ENCODE results near the gene SNRPA1. TPM values are rescaled to one million over a fixed set of nuclear protein-coding genes. Genes with fewer than 3 reads are reported as not detected.

The SNRPA1 gene
- total and polyA plus RNA-seq, 2 of the 13 experiments (the other 11 are each of a cell fraction or from before 2014, with no cell fraction given): 41.2 to 108 TPM

- ChIA-PET CTCF (ENCODE audit: low intra/inter-chr PET ratio, low total read pairs) (no interaction called here), POLR2A (no interaction called here)
- no peaks in the 10 kb centered on the region for H4K20me1 ChIP-seq (ENCODE audit: insufficient read depth, low read length)
- H3K4me1 ChIP-seq (ENCODE audit: insufficient read depth, low read length): peaks cover 26% of the 10 kb centered on the region
- H3K27me3 ChIP-seq (ENCODE audit: control insufficient read depth in 1 of 2, insufficient read depth in 2 of 2, low read length in 2 of 2): no peaks in the 10 kb centered on the region
- DNase-seq (ENCODE audit: low spot score) (no peak), FAIRE-seq (no peak), ATAC-seq (no peak)
- no peaks in the 10 kb centered on the region for H3K79me2 ChIP-seq (ENCODE audit: insufficient read depth, low read length)
- WGBS (ENCODE audit: low lambda C conversion rate): over 99% methylated on average over 8 of the region's 8 CpGs
- no peak overlapping the region for H3K4me2 ChIP-seq (ENCODE audit: low read depth, low read length)
- BruUV-seq (replicated peaks): no TSS peak
- in situ Hi-C loops (cut with HindIII; ENCODE audit: extremely low pct_ligation_motif_present, low pct_unique_long_range_greater_than_20kb) (no loop called here), intact Hi-C loops (cut with micrococcal nuclease; ENCODE audit: unreplicated experiment) (no loop called here)
- TF ChIP-seq MXD4 (CRISPR knock-in tag; IDR thresholded peaks at IDR 0.05): no peak
- TF ChIP-seq SIN3A (IDR thresholded peaks at IDR 0.05; ENCODE audit: borderline replicate concordance, low read depth, low read length): no peak
- TF ChIP-seq ZSCAN22 (CRISPR knock-in tag; IDR thresholded peaks at IDR 0.05): no peak
- no peak for TF ChIP-seq ZNF709 (CRISPR knock-in tag; IDR thresholded peaks at IDR 0.05)
- no peak for TF ChIP-seq DRAP1 (CRISPR knock-in tag; IDR thresholded peaks at IDR 0.05)
- no peak for TF ChIP-seq ZNF333 (CRISPR knock-in tag; IDR thresholded peaks at IDR 0.05; ENCODE audit: borderline replicate concordance)
- no peak for TF ChIP-seq SMARCE1 (IDR thresholded peaks at IDR 0.05; ENCODE audit: borderline replicate concordance)
- TF ChIP-seq NR3C1 (CRISPR knock-in tag; IDR thresholded peaks at IDR 0.05): no peak
- TF ChIP-seq ZNF337 (CRISPR knock-in tag; IDR thresholded peaks at IDR 0.05; ENCODE audit: borderline replicate concordance, low read depth): no peak
- TF ChIP-seq NKX3-1 (CRISPR knock-in tag; IDR thresholded peaks at IDR 0.05): no peak
- no peak for TF ChIP-seq EEA1 (CRISPR knock-in tag; IDR thresholded peaks at IDR 0.05; ENCODE audit: borderline replicate concordance)
- no peak for TF ChIP-seq ZNF557 (CRISPR knock-in tag; IDR thresholded peaks at IDR 0.05)
- TF ChIP-seq POGK (CRISPR knock-in tag; conservative IDR thresholded peaks at IDR 0.05): no peak
- H3K27ac ChIP-seq (ENCODE audit: extremely low read length, insufficient read depth, low read length): peak overlapping the region; percentile 62
- no peaks in the 10 kb centered on the region for H3K9me3 ChIP-seq (ENCODE audit: low read length)
- H2AFZ ChIP-seq (ENCODE audit: low read length): no peak overlapping the region
- H3K4me3 ChIP-seq (replicated peaks in 1 of 3; ENCODE audit: insufficient read depth in 1 of 3, low read depth in 2 of 3, low read length in 3 of 3): no peak overlapping the region
- H3K9ac ChIP-seq (ENCODE audit: insufficient read depth, low read depth, low read length): no peak overlapping the region
- H3K36me3 ChIP-seq (replicated peaks in 1 of 2; ENCODE audit: control insufficient read depth in 1 of 2, insufficient read depth in 2 of 2, low read length in 2 of 2): peaks cover 23 to 76% of the 10 kb centered on the region in 2 experiments
These were observed 30.9 kb upstream of the SNRPA1 start for GRCh38 chr15:101326026-101326315.

Measured in HepG2 (cell line).